MM.1S (cell line): ENCODE results near the gene CDH4.

ENCODE experiments used
- DNase-seq: peaks from one replicate; pipeline ENCODE4 v3.0.0-alpha.2; 2015
- H2AFZ ChIP-seq: fragments of 300-600 bp; sonication (generic); 2 replicates; pipeline ENCODE4 v1.6.0; 2016; ENCODE audit warnings: antibody characterized with exemption, low read length
- H3F3A ChIP-seq: fragments of 300-600 bp; sonication (generic); 2 replicates; pipeline ENCODE4 v1.6.1; 2016; ENCODE audit warnings: mild to moderate bottlenecking, antibody characterized with exemption, low read length, moderate library complexity, mixed read lengths; ENCODE audit not compliant: insufficient read depth
- H3K27ac ChIP-seq: fragments of 300-600 bp; sonication (generic); 2 replicates; pipeline ENCODE4 v1.5.1; 2016; ENCODE audit warnings: mild to moderate bottlenecking, low read length
- H3K27me3 ChIP-seq: fragments of 300-600 bp; sonication (generic); replicated peaks from 2 replicates; pipeline ENCODE4 v1.6.0; 2016; ENCODE audit warnings: low read length; ENCODE audit not compliant: insufficient read depth
- H3K36me3 ChIP-seq: fragments of 300-600 bp; sonication (generic); replicated peaks from 2 replicates; pipeline ENCODE4 v1.6.1; 2016; ENCODE audit warnings: mild to moderate bottlenecking, low read length, mixed read lengths; ENCODE audit not compliant: insufficient read depth
- H3K4me1 ChIP-seq: fragments of 300-600 bp; sonication (generic); 2 replicates; pipeline ENCODE4 v1.6.1; 2016; ENCODE audit warnings: low read length, mixed read lengths
- H3K4me2 ChIP-seq: fragments of 300-600 bp; sonication (generic); 2 replicates; pipeline ENCODE4 v1.6.0; 2016; ENCODE audit warnings: low read depth, low read length
- H3K4me3 ChIP-seq: fragments of 300-600 bp; sonication (generic); 2 replicates; pipeline ENCODE4 v1.5.1; 2016; ENCODE audit warnings: low read length, mixed read lengths
- H3K79me2 ChIP-seq: fragments of 300-600 bp; sonication (generic); 2 replicates; pipeline ENCODE4 v1.6.1; 2016; ENCODE audit warnings: mixed run types, low read length, mixed read lengths
- H3K9ac ChIP-seq: fragments of 300-600 bp; sonication (generic); 2 replicates; pipeline ENCODE4 v1.6.1; 2016; ENCODE audit warnings: low read length, mixed read lengths
- H3K9me2 ChIP-seq: fragments of 300-600 bp; sonication (generic); replicated peaks from 2 replicates; pipeline ENCODE4 v1.6.1; 2016; ENCODE audit warnings: mild to moderate bottlenecking, low read length, mixed read lengths; ENCODE audit not compliant: insufficient read depth
- H3K9me3 ChIP-seq: fragments of 300-600 bp; sonication (generic); replicated peaks from 2 replicates; pipeline ENCODE4 v1.6.1; 2016; ENCODE audit warnings: mild to moderate bottlenecking, low read length, mixed read lengths; ENCODE audit not compliant: insufficient read depth
- H4K20me1 ChIP-seq: fragments of 300-600 bp; sonication (generic); 2 replicates; pipeline ENCODE4 v1.6.1; 2016; ENCODE audit warnings: mild to moderate bottlenecking, low read length, moderate library complexity, mixed read lengths; ENCODE audit not compliant: insufficient read depth
- CTCF ChIP-seq: fragments of 300-600 bp; sonication (generic); IDR thresholded peaks from 2 replicates; pipeline ENCODE4 v1.5.1; 2016; ENCODE audit warnings: antibody characterized with exemption, low read length, mixed read lengths
- EZH2 ChIP-seq: fragments of 300-600 bp; sonication (generic); optimal IDR thresholded peaks from 2 replicates; pipeline ENCODE3; 2017; ENCODE audit warnings: low read depth, mild to moderate bottlenecking, antibody characterized with exemption, low read length, mixed read lengths
- EZH2phosphoT487 ChIP-seq: fragments of 300-600 bp; sonication (generic); IDR thresholded peaks from 2 replicates; pipeline ENCODE4 v1.6.1; 2018; ENCODE audit warnings: antibody characterized with exemption, low read length

The CDH4 gene

GRCh38 chr20:61507778-61508177 lies 255.7 kb downstream of the CDH4 start:
- no peak for TF ChIP-seq CTCF
- TF ChIP-seq EZH2phosphoT487 = no peak
- no peak for TF ChIP-seq EZH2
- Histone ChIP-seq H3K4me1 (no peaks in the 10 kb centered on the region), H3K9ac (no peak overlapping the region), H3K9me3 (no peaks in the 10 kb centered on the region), H3F3A (no peaks in the 10 kb centered on the region), H3K79me2 (no peaks in the 10 kb centered on the region), H3K9me2 (no peaks in the 10 kb centered on the region), H3K4me2 (no peak overlapping the region), H3K36me3 (no peaks in the 10 kb centered on the region), H2AFZ (no peak overlapping the region), H4K20me1 (no peaks in the 10 kb centered on the region), H3K27ac (no peak overlapping the region), H3K27me3 (peaks cover 94% of the 10 kb centered on the region), H3K4me3 (no peak overlapping the region)
- DNase-seq = no peak

- no peaks in the 10 kb centered on the region for H3K4me1 ChIP-seq
- H3K9me3 ChIP-seq = no peaks in the 10 kb centered on the region
- no peaks in the 10 kb centered on the region for H4K20me1 ChIP-seq
- peaks cover 94% of the 10 kb centered on the region for H3K27me3 ChIP-seq
- H3K9me2 ChIP-seq = no peaks in the 10 kb centered on the region
- H3K4me3 ChIP-seq = no peak overlapping the region
- no peaks in the 10 kb centered on the region for H3K36me3 ChIP-seq
- no peak for DNase-seq
- TF ChIP-seq EZH2 (no peak), CTCF (no peak), EZH2phosphoT487 (no peak)
- no peaks in the 10 kb centered on the region for H3K79me2 ChIP-seq
- no peaks in the 10 kb centered on the region for H3F3A ChIP-seq
- no peak overlapping the region for H3K9ac ChIP-seq
- H3K27ac ChIP-seq = no peak overlapping the region
- no peak overlapping the region for H2AFZ ChIP-seq
- H3K4me2 ChIP-seq = no peak overlapping the region
Observed at GRCh38 chr20:61508301-61509096, 256.4 kb downstream of the CDH4 start.

GRCh38 chr20:61510778-61511330 lies 258.8 kb downstream of the CDH4 start:
- TF ChIP-seq CTCF = no peak
- TF ChIP-seq EZH2 = no peak
- no peak for TF ChIP-seq EZH2phosphoT487
- H3K4me1 ChIP-seq = no peaks in the 10 kb centered on the region
- H3K9ac ChIP-seq = no peak overlapping the region
- H3K27ac ChIP-seq = no peak overlapping the region
- DNase-seq = no peak
- H3K9me2 ChIP-seq = no peaks in the 10 kb centered on the region
- no peak overlapping the region for H3K4me3 ChIP-seq
- H4K20me1 ChIP-seq = no peaks in the 10 kb centered on the region
- no peaks in the 10 kb centered on the region for H3K36me3 ChIP-seq
- H2AFZ ChIP-seq = no peak overlapping the region
- no peaks in the 10 kb centered on the region for H3K9me3 ChIP-seq
- no peak overlapping the region for H3K4me2 ChIP-seq
- peaks cover 88% of the 10 kb centered on the region for H3K27me3 ChIP-seq
- H3K79me2 ChIP-seq = no peaks in the 10 kb centered on the region
- H3F3A ChIP-seq = no peaks in the 10 kb centered on the region
